ENCODE results near the gene TTYH2. TPM values are rescaled to one million over a fixed set of nuclear protein-coding genes. Genes with fewer than 3 reads are reported as not detected.

Gene TTYH2
- total RNA-seq, 1 experiment from 2014 or later = 15.4 TPM

- H3K4me1 ChIP-seq (ENCODE audit: insufficient read depth, low read length, poor library complexity, severe bottlenecking) = peaks cover 5% of the 10 kb centered on the region
- no peak overlapping the region for H3K4me3 ChIP-seq (ENCODE audit: low read depth, low read length, poor library complexity, severe bottlenecking)
- BruUV-seq (replicated peaks) = no TSS peak
- no peak for TF ChIP-seq CTCF (conservative IDR thresholded peaks at IDR 0.05; ENCODE audit: low read depth, low read length)
- no peak for TF ChIP-seq EZH2 (IDR thresholded peaks at IDR 0.05; ENCODE audit: borderline replicate concordance, low read depth, low read length, poor library complexity, severe bottlenecking)
- CTCF ChIA-PET = interaction anchor here (0.5 to 1.1 kb wide), 7 partner anchors 9 to 889 kb away, joined by 3 to 5 read pairs (median 3); no protein-coding TSS in a partner anchor
- intact Hi-C loops (cut with micrococcal nuclease; ENCODE audit: unreplicated experiment) = no loop called here
- peaks cover 21% of the 10 kb centered on the region for H3K27me3 ChIP-seq (replicated peaks; ENCODE audit: insufficient read depth, low read depth, low read length, poor library complexity)
- POLR2A ChIA-PET (ENCODE audit: low non-redundant PET) = no interaction called here
- H3K9me3 ChIP-seq (ENCODE audit: low read depth, low read length, poor library complexity, severe bottlenecking) = no peaks in the 10 kb centered on the region
- no peak for DNase-seq (ENCODE audit: low spot score)
- peaks cover 13% of the 10 kb centered on the region for H3K36me3 ChIP-seq (ENCODE audit: insufficient read depth, low read length, poor library complexity, severe bottlenecking)
- no peak overlapping the region for H3K27ac ChIP-seq (ENCODE audit: low read depth, low read length, poor library complexity, severe bottlenecking)
Measured at GRCh38 chr17:74200112-74200511, 13.3 kb upstream of the TTYH2 start.

GRCh38 chr17:74201250-74201649, 12.1 kb upstream of the TTYH2 start:
- no peak overlapping the region for H3K4me3 ChIP-seq (ENCODE audit: low read depth, low read length, poor library complexity, severe bottlenecking)
- ChIA-PET CTCF (no interaction called here), POLR2A (ENCODE audit: low non-redundant PET) (no interaction called here)
- no peaks in the 10 kb centered on the region for H3K9me3 ChIP-seq (ENCODE audit: low read depth, low read length, poor library complexity, severe bottlenecking)
- H3K27me3 ChIP-seq (replicated peaks; ENCODE audit: insufficient read depth, low read depth, low read length, poor library complexity) = peaks cover 10% of the 10 kb centered on the region
- BruUV-seq (replicated peaks) = no TSS peak
- no peak for TF ChIP-seq EZH2 (IDR thresholded peaks at IDR 0.05; ENCODE audit: borderline replicate concordance, low read depth, low read length, poor library complexity, severe bottlenecking)
- TF ChIP-seq CTCF (conservative IDR thresholded peaks at IDR 0.05; ENCODE audit: low read depth, low read length) = no peak
- peak; percentile 79 for DNase-seq (ENCODE audit: low spot score)
- H3K4me1 ChIP-seq (ENCODE audit: insufficient read depth, low read length, poor library complexity, severe bottlenecking) = peaks cover 16% of the 10 kb centered on the region
- H3K36me3 ChIP-seq (ENCODE audit: insufficient read depth, low read length, poor library complexity, severe bottlenecking) = peaks cover 25% of the 10 kb centered on the region
- intact Hi-C loops (cut with micrococcal nuclease; ENCODE audit: unreplicated experiment) = no loop called here
- no peak overlapping the region for H3K27ac ChIP-seq (ENCODE audit: low read depth, low read length, poor library complexity, severe bottlenecking)

GRCh38 chr17:74201948-74202347, 11.4 kb upstream of the TTYH2 start:
- H3K4me3 ChIP-seq (ENCODE audit: low read depth, low read length, poor library complexity, severe bottlenecking) = no peak overlapping the region
- no peak for TF ChIP-seq EZH2 (IDR thresholded peaks at IDR 0.05; ENCODE audit: borderline replicate concordance, low read depth, low read length, poor library complexity, severe bottlenecking)
- no peak for TF ChIP-seq CTCF (conservative IDR thresholded peaks at IDR 0.05; ENCODE audit: low read depth, low read length)
- no TSS peak for BruUV-seq (replicated peaks)
- peaks cover 30% of the 10 kb centered on the region for H3K36me3 ChIP-seq (ENCODE audit: insufficient read depth, low read length, poor library complexity, severe bottlenecking)
- H3K4me1 ChIP-seq (ENCODE audit: insufficient read depth, low read length, poor library complexity, severe bottlenecking) = peaks cover 16% of the 10 kb centered on the region
- ChIA-PET CTCF (no interaction called here), POLR2A (ENCODE audit: low non-redundant PET) (no interaction called here)
- intact Hi-C loops (cut with micrococcal nuclease; ENCODE audit: unreplicated experiment) = no loop called here
- no peak overlapping the region for H3K27ac ChIP-seq (ENCODE audit: low read depth, low read length, poor library complexity, severe bottlenecking)
- H3K9me3 ChIP-seq (ENCODE audit: low read depth, low read length, poor library complexity, severe bottlenecking) = no peaks in the 10 kb centered on the region
- peaks cover 4% of the 10 kb centered on the region for H3K27me3 ChIP-seq (replicated peaks; ENCODE audit: insufficient read depth, low read depth, low read length, poor library complexity)
- DNase-seq (ENCODE audit: low spot score) = no peak
